Kidney (tissue), 14 donors: ENCODE measurements around the gene FLAD1. TPM values are rescaled to one million over a fixed set of nuclear protein-coding genes. Genes with fewer than 3 reads are reported as not detected.
A peak's percentile ranks its signal among the peaks of the same experiment; 100 is the strongest.
"Not testable (repeated sequence)": the region's sequence is repeated elsewhere in the genome, so short reads cannot be mapped to it uniquely, and the experiment has no call there.

Experiments used
- DNase-seq, 5 donors: peaks; one replicate each; pipeline ENCODE4 v3.0.0-alpha.2; 2013 to 2020
- FAIRE-seq: peaks from 2 replicates; lab custom pipeline; 2012; peaks lifted over from hg19 to GRCh38; lab: Jason Lieb, UNC
- H3K27ac ChIP-seq, 2 donors: one replicate each; pipeline ENCODE4 v1.7.0; 2013; ENCODE audit warnings: low read depth in 2 of 2, low read length in 2 of 2, inconsistent platforms in 1 of 2
- H3K27me3 ChIP-seq: one replicate; pipeline ENCODE4 v1.7.1; 2013; ENCODE audit warnings: low read length, inconsistent platforms; ENCODE audit not compliant: control insufficient read depth, insufficient read depth
- H3K36me3 ChIP-seq, 3 donors: one replicate each; pipeline versions ENCODE4 v1.7.0 to v1.7.1; 2013; ENCODE audit warnings: low read length in 3 of 3, control low read depth in 1 of 3, inconsistent platforms in 1 of 3; ENCODE audit not compliant: insufficient read depth in 3 of 3, control insufficient read depth in 2 of 3
- H3K4me1 ChIP-seq, 3 donors: one replicate each; pipeline versions ENCODE4 v1.7.0 to v1.7.1; 2013; ENCODE audit warnings: low read length in 3 of 3, inconsistent platforms in 1 of 3, low read depth in 1 of 3; ENCODE audit not compliant: control insufficient read depth in 2 of 3, insufficient read depth in 2 of 3
- H3K4me3 ChIP-seq, 3 donors: one replicate each; pipeline versions ENCODE4 v1.7.0 to v1.8.1; 2013; ENCODE audit warnings: low read length in 3 of 3, control low read depth in 1 of 3, inconsistent platforms in 1 of 3
- H3K9ac ChIP-seq, 3 donors: one replicate each; pipeline versions ENCODE4 v1.7.0 to v1.7.1; 2013; ENCODE audit warnings: low read length in 3 of 3, control low read depth in 1 of 3, inconsistent platforms in 1 of 3
- H3K9me3 ChIP-seq, 3 donors: one replicate each; pipeline versions ENCODE4 v1.7.0 to v1.7.1; 2013; ENCODE audit warnings: low read length in 3 of 3, control low read depth in 1 of 3, inconsistent platforms in 1 of 3; ENCODE audit not compliant: control insufficient read depth in 2 of 3, insufficient read depth in 1 of 3
- intact Hi-C: fragments of 100-400 bp; cut with DNase I; formaldehyde crosslinking; loops from one replicate; pipeline ENCODE4 v1.11.1; 2022
- polyA plus RNA-seq: library from polyadenylated mRNA; stranded (reverse); fragments of 350-450 nt; fragmentation: Illumina TruSeq; extraction: RNeasy Lipid Tissue Mini Kit (QIAGEN cat#74804); gene quantifications from one replicate; pipeline ENCODE4 v1.2.3, GENCODE V29; 2014; ENCODE audit warnings: low read depth, low replicate concordance; ENCODE audit not compliant: insufficient read depth
- total RNA-seq: library from RNA; stranded (reverse); fragmentation: NEBNext Ultra II Directional; extraction: Animal tissue kit (Norgen Biotek cat#: 25700); gene quantifications from one replicate; pipeline ENCODE4 v1.2.1, GENCODE V29; 2021
- TF ChIP-seq, protein P1 (sequence below): IDR thresholded peaks from 3 replicates; pipeline ENCODE4 v1.5.1; 2012; ENCODE audit warnings: mild to moderate bottlenecking, moderate library complexity, borderline replicate concordance; ENCODE audit not compliant: insufficient read depth; ENCODE audit errors: extremely low read depth
- donor health status: control.
- donor health status: control.
- donor health status: control.
- donor health status: control.
- donor health status: control.
- donor health status: DM: yes; HTN: yes; CAD: no.
- donor health status: Normal renal cell carcinoma (clear cell type).

Gene FLAD1
- total and polyA plus RNA-seq, 2 donors from 2014 or later: 34.1 to 37.9 TPM

- Histone ChIP-seq H3K4me1 (peaks cover 0 to 11% (median 5%) of the 10 kb centered on the region in 3 donors), H3K9ac (no peak overlapping the region), H3K36me3 (no peaks in the 10 kb centered on the region), H3K4me3 (no peak overlapping the region), H3K27ac (no peak overlapping the region), H3K27me3 (no peaks in the 10 kb centered on the region), H3K9me3 (no peaks in the 10 kb centered on the region)
- DNase-seq (no peak), FAIRE-seq (no peak)
- TF ChIP-seq, protein P1, sequence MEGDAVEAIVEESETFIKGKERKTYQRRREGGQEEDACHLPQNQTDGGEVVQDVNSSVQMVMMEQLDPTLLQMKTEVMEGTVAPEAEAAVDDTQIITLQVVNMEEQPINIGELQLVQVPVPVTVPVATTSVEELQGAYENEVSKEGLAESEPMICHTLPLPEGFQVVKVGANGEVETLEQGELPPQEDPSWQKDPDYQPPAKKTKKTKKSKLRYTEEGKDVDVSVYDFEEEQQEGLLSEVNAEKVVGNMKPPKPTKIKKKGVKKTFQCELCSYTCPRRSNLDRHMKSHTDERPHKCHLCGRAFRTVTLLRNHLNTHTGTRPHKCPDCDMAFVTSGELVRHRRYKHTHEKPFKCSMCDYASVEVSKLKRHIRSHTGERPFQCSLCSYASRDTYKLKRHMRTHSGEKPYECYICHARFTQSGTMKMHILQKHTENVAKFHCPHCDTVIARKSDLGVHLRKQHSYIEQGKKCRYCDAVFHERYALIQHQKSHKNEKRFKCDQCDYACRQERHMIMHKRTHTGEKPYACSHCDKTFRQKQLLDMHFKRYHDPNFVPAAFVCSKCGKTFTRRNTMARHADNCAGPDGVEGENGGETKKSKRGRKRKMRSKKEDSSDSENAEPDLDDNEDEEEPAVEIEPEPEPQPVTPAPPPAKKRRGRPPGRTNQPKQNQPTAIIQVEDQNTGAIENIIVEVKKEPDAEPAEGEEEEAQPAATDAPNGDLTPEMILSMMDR: no peak
- intact Hi-C loops: no loop called here
Measured at GRCh38 chr1:154978360-154978759, 4.8 kb upstream of the FLAD1 start.

- H3K9ac ChIP-seq: peak overlapping the region; percentile 7 to 73 (median 64)
- H3K4me1 ChIP-seq: peaks cover 0 to 13% (median 5%) of the 10 kb centered on the region in 3 donors
- intact Hi-C loops: no loop called here
- DNase-seq: no peak
- FAIRE-seq: no peak
- peak overlapping the region; percentile 78 to 89 (median 88) for H3K4me3 ChIP-seq
- no peaks in the 10 kb centered on the region for H3K9me3 ChIP-seq
- TF ChIP-seq, protein P1: no peak
- peaks cover 0 to 2% (median 0%) of the 10 kb centered on the region in 3 donors for H3K36me3 ChIP-seq
- no peaks in the 10 kb centered on the region for H3K27me3 ChIP-seq
- no peak overlapping the region for H3K27ac ChIP-seq
Measured at GRCh38 chr1:154982341-154982740, 803 bp upstream of the FLAD1 start.

- peak overlapping the region; percentile 89 to 100 (median 91) for H3K4me3 ChIP-seq
- peak overlapping the region; percentile 70 to 99 (median 94) for H3K9ac ChIP-seq
- TF ChIP-seq, protein P1: no peak
- peaks cover 2 to 14% (median 5%) of the 10 kb centered on the region in 3 donors for H3K36me3 ChIP-seq
- no peak for FAIRE-seq
- peak overlapping the region in 1 of 2 donors; percentile 83 for H3K27ac ChIP-seq
- intact Hi-C loops: no loop called here
- H3K4me1 ChIP-seq: peaks cover 0 to 13% (median 5%) of the 10 kb centered on the region in 3 donors
- H3K9me3 ChIP-seq: no peaks in the 10 kb centered on the region
- no peaks in the 10 kb centered on the region for H3K27me3 ChIP-seq
- peak in 2 of 5 donors; percentile 56 to 61 for DNase-seq
Measured at GRCh38 chr1:154983776-154984466, 777 bp downstream of the FLAD1 start.

DNA sequence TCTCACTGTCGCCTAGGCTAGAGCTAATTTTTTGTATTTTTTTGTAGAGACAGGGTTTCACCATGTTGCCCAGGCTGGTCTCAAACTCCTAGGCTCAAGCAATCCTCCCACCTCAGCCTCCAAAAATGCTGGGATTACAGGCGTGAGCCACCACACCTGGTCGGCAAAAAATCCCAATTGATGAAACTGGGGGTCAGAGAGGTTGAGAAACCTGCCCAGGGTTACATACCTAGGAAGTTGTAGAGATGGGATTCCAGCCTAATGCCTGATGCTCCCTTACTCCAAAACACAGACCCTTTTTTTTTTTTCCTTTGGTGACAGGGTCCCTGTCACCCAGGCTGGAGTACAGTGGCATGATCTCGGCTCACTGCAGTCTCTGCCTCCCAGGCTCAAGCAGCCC, 3.6 kb downstream of the FLAD1 start:
- intact Hi-C loops, FAIRE-seq: not testable (repeated sequence)
- peaks cover 2 to 16% (median 5%) of the 10 kb centered on the region in 3 donors for H3K36me3 ChIP-seq

More for the DNA sequence above, 3.6 kb downstream of the FLAD1 start:
- not testable (repeated sequence) for H3K27me3 ChIP-seq, H3K9me3 ChIP-seq, H3K4me3 ChIP-seq, H3K27ac ChIP-seq, H3K9ac ChIP-seq, DNase-seq
- peaks cover 0 to 13% (median 5%) of the 10 kb centered on the region in 3 donors for H3K4me1 ChIP-seq
